Endothelial cell (in vitro differentiated cells): ENCODE results near the gene ARMC9. TPM values are rescaled to one million over a fixed set of nuclear protein-coding genes. Genes with fewer than 3 reads are reported as not detected.

Source experiments
- DNase-seq: peaks from one replicate; pipeline ENCODE4 v3.0.0; 2021; ENCODE audit warnings: low spot score
- H3K27ac Mint-ChIP-seq: one replicate; pipeline ENCODE4 v1.8.0; 2021; ENCODE audit warnings: mixed read lengths, inconsistent platforms; ENCODE audit not compliant: unreplicated experiment
- H3K27me3 Mint-ChIP-seq: one replicate; pipeline ENCODE4 v1.8.0; 2021; ENCODE audit warnings: mild to moderate bottlenecking, moderate library complexity, mixed read lengths, inconsistent platforms; ENCODE audit not compliant: unreplicated experiment
- H3K36me3 Mint-ChIP-seq: one replicate; pipeline ENCODE4 v1.8.0; 2021; ENCODE audit warnings: mild to moderate bottlenecking, low read depth, mixed read lengths, inconsistent platforms; ENCODE audit not compliant: unreplicated experiment
- H3K4me1 Mint-ChIP-seq: one replicate; pipeline ENCODE4 v1.8.0; 2021; ENCODE audit warnings: mild to moderate bottlenecking, mixed read lengths, inconsistent platforms; ENCODE audit not compliant: unreplicated experiment
- H3K4me3 Mint-ChIP-seq: one replicate; pipeline ENCODE4 v1.8.0; 2021; ENCODE audit warnings: mild to moderate bottlenecking, mixed read lengths, inconsistent platforms; ENCODE audit not compliant: unreplicated experiment
- H3K9me3 Mint-ChIP-seq: one replicate; pipeline ENCODE4 v1.8.0; 2021; ENCODE audit warnings: mixed read lengths, inconsistent platforms; ENCODE audit not compliant: unreplicated experiment
- total RNA-seq: library from RNA; stranded (reverse); fragmentation: NEBNext Ultra II Directional; extraction: Animal tissue kit (Norgen Biotek cat#: 25700); gene quantifications from one replicate; pipeline ENCODE4 v1.2.1, GENCODE V29; 2021; ENCODE audit not compliant: unreplicated experiment
- TF ChIP-seq, protein P1 (sequence below): fragments of 200-600 bp; sonication (generic); IDR thresholded peaks from one replicate; pipeline ENCODE4 v1.5.0; 2021; ENCODE audit warnings: antibody characterized with exemption; ENCODE audit not compliant: unreplicated experiment

ARMC9 gene
- total RNA-seq, 1 donor from 2014 or later: 18.3 TPM

GRCh38 chr2:231356466-231356844, 158.0 kb downstream of the ARMC9 start:
- Mint-ChIP-seq H3K36me3 (peaks cover 4% of the 10 kb centered on the region), H3K4me3 (no peak overlapping the region), H3K9me3 (no peaks in the 10 kb centered on the region), H3K27me3 (peaks cover 2% of the 10 kb centered on the region), H3K27ac (no peak overlapping the region), H3K4me1 (no peaks in the 10 kb centered on the region)
- TF ChIP-seq, protein P1, sequence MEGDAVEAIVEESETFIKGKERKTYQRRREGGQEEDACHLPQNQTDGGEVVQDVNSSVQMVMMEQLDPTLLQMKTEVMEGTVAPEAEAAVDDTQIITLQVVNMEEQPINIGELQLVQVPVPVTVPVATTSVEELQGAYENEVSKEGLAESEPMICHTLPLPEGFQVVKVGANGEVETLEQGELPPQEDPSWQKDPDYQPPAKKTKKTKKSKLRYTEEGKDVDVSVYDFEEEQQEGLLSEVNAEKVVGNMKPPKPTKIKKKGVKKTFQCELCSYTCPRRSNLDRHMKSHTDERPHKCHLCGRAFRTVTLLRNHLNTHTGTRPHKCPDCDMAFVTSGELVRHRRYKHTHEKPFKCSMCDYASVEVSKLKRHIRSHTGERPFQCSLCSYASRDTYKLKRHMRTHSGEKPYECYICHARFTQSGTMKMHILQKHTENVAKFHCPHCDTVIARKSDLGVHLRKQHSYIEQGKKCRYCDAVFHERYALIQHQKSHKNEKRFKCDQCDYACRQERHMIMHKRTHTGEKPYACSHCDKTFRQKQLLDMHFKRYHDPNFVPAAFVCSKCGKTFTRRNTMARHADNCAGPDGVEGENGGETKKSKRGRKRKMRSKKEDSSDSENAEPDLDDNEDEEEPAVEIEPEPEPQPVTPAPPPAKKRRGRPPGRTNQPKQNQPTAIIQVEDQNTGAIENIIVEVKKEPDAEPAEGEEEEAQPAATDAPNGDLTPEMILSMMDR: no peak
- no peak for DNase-seq

GRCh38 chr2:231357048-231357447, 158.6 kb downstream of the ARMC9 start:
- no peak overlapping the region for H3K4me3 Mint-ChIP-seq
- DNase-seq: no peak
- H3K4me1 Mint-ChIP-seq: no peaks in the 10 kb centered on the region
- H3K9me3 Mint-ChIP-seq: no peaks in the 10 kb centered on the region
- H3K27me3 Mint-ChIP-seq: peaks cover 4% of the 10 kb centered on the region
- TF ChIP-seq, protein P1: no peak
- H3K27ac Mint-ChIP-seq: no peak overlapping the region
- H3K36me3 Mint-ChIP-seq: peaks cover 4% of the 10 kb centered on the region

DNA sequence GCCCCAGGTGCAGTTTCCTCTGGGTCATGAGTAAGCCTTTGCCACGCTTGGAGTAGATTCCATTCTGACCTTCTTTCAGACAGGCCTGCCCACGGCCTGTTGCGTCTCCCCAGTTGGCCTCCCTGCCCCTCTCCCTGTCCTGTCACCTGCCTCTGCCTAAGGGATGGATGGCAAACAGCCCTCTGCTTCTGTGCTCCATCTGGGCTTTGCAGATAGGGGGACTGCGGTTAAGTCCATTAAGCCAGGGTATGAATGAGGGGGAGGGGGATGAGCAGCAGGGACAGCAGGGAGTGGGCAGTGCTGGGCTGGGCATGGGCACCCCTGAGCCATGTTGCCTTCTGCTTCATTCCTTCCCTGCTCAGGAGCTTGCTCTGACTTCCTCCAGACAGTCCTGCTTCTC, 159.5 kb downstream of the ARMC9 start:
- H3K36me3 Mint-ChIP-seq: no peaks in the 10 kb centered on the region
- H3K4me1 Mint-ChIP-seq: peaks cover 4% of the 10 kb centered on the region
- H3K27me3 Mint-ChIP-seq: peaks cover 4% of the 10 kb centered on the region
- no peak overlapping the region for H3K4me3 Mint-ChIP-seq
- no peak overlapping the region for H3K27ac Mint-ChIP-seq
- no peak for DNase-seq
- TF ChIP-seq, protein P1: no peak
- no peaks in the 10 kb centered on the region for H3K9me3 Mint-ChIP-seq

GRCh38 chr2:231359441-231359840, 161.0 kb downstream of the ARMC9 start:
- Mint-ChIP-seq H3K27ac (no peak overlapping the region), H3K9me3 (no peaks in the 10 kb centered on the region), H3K27me3 (peaks cover 4% of the 10 kb centered on the region), H3K36me3 (no peaks in the 10 kb centered on the region), H3K4me1 (peaks cover 4% of the 10 kb centered on the region), H3K4me3 (no peak overlapping the region)
- no peak for DNase-seq
- TF ChIP-seq, protein P1: no peak

DNA sequence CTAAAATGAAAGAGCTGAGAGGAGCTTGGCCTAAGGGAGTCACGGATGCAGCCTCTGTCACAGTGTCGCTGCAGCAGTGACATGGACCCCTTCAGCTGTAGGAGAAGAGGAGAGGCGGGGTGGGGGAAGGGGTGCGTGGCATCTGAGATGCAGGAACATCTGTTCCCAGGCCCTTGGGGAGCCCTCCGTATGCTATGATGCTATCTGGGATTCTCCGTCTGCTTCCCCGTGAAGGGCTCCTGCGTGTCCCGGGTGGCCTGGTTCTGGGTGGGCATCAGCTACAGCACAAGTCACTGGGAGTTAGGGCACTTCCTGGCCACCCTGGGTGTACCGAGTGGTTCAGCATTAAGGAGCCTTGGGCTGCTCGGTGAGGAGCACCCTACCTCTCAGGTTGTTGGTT, 161.5 kb downstream of the ARMC9 start:
- no peaks in the 10 kb centered on the region for H3K36me3 Mint-ChIP-seq
- H3K27me3 Mint-ChIP-seq: peaks cover 4% of the 10 kb centered on the region
- H3K4me1 Mint-ChIP-seq: peaks cover 5% of the 10 kb centered on the region
- no peak overlapping the region for H3K27ac Mint-ChIP-seq
- H3K4me3 Mint-ChIP-seq: no peak overlapping the region
- H3K9me3 Mint-ChIP-seq: no peaks in the 10 kb centered on the region
- no peak for DNase-seq
- TF ChIP-seq, protein P1: no peak
